ENCODE data around the gene STK32C.
"Not testable (repeated sequence)": the region's sequence is repeated elsewhere in the genome, so short reads cannot be mapped to it uniquely, and the experiment has no call there.

STK32C gene

DNA sequence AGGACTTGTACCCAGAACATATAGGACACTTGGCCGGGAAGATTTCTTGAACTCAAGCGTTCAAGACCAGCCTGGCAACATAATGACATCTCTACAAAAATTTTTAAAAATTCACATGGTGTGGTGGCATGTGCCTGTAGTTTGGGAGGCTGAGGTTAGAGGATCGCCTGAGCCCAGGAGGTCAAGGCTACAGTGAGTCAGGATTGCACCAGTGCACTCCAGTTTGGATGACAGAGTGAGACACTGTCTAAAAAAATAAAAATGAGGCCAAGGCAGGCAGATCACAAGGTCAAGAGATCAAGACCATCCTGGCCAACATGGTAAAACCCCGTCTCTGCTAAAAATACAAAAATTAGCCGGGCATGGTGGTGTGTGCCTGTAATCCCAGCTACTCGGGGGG, 9.7 kb upstream of the STK32C start:
- DNase-seq (ENCODE audit: low spot score), result not testable (repeated sequence)

DNA sequence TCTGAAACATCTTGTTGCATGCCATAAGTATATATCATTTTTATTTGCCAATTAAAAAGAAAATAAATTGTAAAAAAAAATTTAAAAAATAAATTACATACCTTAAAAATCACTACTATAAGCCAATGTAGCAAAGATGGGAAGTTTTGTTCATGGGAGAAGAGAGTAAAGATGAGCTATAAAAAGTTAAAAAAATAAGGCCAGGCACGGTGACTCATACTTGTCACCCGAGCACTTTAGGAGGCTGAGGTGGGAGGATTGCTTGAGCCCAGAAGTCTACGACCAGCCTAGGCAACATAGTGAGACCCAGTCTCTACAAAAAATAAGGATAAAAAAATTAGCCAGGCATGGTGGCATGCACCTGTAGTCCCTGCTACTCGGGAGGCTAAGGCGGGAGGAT, 8.4 kb upstream of the STK32C start:
- DNase-seq (ENCODE audit: low spot score), result no peak

DNA sequence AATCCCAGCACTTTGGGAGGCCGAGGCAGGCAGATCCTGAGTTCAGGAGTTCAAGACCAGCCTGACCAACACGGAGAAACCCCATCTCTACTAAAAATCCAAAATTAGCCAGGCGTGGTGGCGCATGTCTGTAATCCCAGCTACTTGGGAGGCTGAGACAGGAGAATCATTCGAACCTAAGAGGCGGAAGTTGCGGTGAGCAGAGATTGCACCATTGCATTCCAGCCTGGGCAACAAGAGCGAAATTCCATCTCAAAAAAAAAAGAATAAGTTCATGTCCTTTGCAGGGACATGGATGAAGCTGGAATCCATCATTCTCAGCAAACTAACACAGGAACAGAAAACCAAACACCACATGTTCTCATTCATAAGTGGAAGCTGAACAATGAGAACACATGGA, 7.1 kb upstream of the STK32C start:
- DNase-seq (ENCODE audit: low spot score), result not testable (repeated sequence)

DNA sequence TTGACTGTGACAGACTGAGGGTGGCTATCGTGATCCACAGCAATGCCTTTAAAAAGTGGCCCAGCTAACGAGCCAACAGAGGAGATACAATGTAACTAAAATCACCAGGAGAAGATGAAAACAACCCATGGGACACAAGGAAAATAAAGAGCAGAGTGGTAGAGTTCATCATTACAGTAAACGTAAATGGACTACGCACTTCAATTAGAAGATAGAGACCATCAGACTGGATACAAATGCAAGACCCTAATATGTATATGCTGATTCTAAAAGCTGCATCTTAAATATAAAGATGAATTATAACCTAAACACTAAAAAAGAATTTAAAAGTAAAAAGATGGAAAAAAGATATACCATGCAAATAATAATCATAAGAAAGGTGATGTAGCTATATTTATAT, 6.6 kb upstream of the STK32C start:
- no peak for DNase-seq (ENCODE audit: low spot score)

DNA sequence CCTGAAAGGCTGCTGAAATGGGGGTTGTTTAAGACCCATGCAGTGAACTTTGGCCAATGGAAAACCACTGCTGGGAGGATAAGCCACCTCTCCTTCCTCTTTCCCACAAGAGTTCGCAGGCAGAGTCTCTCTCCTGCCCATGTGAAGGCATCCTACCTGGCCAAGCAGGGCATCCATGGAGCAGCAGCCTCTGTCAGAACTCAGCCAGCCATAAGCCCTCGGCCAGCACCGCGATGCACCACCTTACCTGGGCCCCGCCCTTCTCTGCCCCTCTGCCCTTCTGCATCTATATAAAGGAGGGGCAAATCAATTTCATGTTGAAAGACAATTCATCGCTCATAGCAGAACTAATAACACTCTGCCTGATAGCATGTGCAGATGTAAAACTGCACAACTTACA, 6.1 kb upstream of the STK32C start:
- no peak for DNase-seq (ENCODE audit: low spot score)

DNA sequence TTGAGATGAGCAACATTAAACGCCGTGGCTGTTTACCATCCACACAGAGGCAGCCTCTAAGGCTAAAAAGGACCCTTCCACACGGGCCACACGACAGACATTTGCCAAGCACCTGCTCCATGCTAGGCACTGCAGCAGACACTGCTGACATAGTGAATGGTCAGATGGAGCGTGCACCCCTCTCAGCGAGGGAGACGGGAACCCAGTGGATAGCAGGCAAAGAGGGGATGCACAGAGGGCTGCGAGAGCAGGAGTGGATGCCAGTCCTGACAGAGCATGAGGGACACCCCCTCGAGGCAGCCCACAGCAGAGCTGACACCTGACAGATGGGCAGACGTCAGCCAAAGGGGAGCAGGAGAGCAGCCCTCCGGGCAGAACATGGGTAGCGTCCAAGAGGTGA, 5.6 kb upstream of the STK32C start:
- DNase-seq (ENCODE audit: low spot score), result no peak

DNA sequence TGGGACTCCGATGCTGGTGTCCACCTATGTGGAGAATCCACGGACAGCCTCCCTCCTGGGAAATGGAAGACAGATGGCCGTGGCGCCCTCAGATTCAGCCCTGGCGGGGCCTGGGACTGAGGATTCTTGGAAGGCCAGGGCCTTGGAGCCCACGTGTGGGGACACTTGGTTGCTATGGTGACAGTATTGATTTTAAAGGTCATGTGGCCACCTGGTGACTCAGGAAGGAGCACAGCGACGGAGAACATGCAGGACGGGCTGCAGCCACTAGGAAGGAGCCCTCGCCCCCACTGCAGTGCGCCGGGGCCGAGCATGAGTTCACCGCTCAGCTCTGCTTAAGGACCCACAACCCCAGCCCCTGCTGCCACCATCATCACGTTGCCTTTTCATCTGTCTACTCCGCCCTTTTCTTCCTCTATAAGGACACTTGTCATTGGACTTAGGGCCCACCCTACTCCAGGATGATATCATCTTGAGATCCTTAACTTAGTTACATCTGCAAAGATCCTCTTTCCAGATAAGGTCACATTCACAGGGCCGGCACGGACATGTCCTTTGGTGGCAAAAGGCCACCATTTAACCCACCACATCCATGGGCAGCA, 3.7 kb upstream of the STK32C start:
- no peak for DNase-seq (ENCODE audit: low spot score)

DNA sequence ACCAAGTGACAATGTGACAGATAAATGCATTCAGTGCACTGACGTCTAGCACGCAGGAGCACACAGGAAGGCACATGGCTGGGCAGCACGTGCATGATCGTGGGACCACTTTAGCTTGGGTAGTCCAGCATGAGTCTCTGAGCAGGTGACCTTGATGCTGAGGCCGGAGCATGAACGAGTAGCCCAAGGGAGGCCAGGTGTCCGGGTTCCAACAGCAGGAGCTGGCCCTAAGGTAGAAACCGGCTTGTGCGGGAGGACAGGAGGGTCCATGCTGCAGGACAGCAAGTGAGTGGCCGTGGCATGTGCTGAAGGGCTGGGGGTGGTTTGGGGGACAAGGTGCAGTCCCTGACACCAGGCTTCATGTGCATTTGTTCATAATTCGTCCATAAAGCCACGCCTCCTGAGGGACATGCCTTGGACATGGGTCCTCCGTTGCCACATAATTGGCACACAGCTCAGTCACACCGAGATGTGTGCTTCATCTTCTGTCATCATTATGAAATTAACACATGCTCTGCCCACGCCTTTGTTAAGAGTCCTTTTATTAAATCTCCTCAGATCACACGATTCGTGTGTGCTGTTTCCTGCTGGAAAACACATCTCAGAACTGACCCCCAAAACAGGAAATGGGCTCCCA, 3.1 kb upstream of the STK32C start:
- DNase-seq (ENCODE audit: low spot score), result no peak

DNA sequence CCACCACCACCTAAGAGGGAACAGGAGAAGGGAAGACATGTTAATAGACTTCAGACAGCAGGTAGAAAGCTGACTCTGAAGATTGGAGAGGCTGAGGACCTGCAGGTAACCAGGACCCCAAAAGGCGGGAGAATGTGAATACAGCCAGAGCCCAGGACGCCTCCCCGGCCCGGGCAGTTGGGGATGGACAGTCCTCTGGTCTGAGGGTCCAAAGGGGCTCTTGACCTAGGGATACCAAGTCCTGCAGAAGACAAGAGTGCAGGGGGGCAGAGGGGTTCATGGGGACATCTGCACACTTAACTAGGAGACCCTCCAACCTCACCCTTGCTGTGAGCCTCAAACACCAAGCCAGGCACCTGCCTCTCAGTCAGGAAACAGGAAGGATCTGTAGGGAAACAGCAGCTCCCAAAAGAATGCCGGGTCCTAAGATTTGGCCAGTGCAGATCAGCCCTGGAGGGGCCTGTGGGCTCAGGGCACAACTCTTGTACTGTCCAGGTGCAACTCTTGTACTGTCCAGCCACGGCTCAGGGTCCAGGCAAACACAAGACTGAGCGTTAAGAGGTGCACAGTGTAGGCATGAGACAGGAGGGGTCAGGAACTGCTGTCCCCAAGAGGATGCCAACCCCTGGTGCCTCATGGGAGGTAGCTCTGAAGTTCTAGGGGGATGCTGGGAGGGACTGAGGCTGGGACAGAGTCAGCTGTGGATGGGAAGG, 2.3 kb upstream of the STK32C start:
- no peak for DNase-seq (ENCODE audit: low spot score)

DNA sequence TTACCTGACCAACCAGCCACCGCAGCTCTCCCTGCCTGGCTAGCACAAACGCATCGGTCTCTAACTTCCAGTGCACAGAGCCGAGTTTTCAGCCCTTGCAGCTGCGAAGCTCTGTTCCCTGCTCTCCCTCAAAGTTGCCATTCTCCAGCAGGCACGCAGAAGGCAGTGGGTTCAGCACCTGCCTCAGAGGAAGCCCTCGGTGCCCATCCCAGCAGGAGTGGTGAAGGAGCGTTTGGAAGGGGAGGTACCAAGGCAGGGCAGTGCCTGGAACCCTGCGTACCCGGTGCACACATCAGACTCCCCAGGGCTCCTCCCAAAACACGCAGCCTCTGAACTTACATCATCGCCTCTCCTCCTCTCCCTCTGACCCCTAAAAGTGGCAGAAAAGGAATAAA, 1.7 kb upstream of the STK32C start:
- no peak for DNase-seq (ENCODE audit: low spot score)

DNA sequence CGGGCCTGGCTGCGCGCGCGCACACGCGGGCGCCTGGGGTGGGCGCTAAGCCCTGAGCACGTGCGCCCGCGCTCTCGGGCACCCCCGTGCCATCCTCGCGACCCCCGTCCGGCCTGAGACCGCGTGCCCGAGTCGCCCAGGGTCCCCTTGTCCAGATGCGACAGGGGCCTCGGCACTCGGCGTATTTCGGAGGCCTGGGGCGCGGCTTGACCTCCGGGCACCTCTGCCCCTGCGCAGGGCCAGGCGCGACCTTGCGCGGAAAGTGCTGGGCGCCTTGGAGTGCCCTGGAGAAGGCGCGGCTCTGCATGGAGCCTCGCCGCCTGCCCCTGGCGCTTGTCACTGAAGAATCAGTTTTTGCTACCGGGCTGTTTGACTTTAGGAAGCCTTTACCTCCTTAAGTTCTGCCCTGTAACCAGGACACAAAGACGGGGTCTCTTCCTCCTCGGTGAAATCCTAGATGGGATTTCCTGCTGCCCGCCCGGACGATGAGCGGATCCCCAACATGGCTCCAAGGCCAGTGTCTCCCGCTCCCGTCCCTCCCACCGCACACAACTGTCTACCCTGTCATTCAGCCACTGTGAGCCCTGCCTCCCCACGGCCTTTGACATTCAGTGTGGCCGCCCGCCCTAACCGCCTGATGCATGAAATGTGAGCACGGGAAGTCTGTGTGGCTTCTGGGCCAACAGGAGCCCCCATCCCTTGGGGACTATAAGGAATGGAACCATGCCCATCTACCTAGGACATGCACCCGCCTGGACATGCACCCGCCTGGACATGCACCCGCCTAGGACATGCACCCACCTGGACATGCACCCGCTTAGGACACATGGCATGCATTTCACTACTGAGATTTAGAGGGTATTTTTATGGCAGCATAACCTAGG, 1.1 kb upstream of the STK32C start:
- DNase-seq (ENCODE audit: low spot score), result no peak

DNA sequence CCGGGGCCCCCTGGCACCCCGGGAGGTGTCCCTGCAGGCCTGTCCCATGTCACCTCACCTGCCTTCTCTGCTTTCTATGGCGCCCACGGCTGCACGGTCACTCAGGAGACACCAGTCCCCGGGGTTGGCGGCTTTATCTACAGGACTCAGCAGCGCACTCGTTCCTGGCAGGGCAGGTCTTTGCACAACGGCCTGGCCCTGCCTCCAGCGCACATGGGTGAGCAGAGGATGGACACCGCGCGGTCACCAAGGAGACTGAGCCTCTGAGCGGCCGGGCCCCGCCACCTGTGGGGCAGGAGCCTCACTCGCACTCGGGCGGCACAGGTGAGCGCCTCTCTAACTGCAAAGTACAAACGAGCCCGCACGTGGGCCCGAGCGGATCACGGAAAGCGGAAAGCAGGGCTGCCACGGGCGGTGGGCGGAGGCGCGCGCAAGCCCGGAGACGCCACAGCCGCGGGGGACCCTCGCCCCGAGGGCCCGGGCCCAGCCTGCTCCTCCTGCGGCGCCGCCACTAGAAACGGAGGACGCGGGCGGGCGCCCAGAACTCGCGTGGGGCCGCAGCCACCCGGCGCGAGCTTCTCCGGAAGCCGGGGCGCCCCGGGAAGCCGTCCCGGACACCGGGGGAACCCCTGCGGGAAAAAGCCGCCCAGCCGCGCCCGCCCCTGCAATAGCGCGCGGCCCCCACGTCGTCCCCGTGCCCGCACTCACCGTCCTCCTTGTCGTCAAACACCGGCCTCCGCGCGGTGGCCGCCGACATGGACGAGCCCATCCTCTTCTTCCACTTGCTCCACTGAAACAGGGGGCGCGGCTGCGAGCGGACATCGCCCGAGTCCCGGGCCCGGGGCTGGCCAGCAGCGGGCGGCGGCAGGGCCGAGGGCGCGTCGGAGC, 642 bp downstream of the STK32C start:
- DNase-seq (ENCODE audit: low spot score), result no peak

DNA sequence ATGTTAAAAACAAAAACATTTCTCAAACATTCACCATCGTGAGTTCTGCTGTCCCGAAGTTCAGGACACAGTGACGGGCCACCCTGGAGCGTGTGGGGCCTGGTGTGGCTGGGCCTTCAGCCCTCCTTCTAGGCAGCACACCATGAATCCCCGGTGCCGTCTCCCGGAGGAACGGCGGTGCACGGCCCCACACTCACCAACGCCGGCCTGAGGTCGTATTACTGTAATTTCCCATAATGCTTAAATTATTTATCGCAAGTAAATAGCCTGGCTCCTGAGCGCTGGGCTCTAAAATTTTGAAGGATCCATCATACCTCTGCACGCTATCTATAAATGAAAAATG, 1.4 kb downstream of the STK32C start:
- no peak for DNase-seq (ENCODE audit: low spot score)

DNA sequence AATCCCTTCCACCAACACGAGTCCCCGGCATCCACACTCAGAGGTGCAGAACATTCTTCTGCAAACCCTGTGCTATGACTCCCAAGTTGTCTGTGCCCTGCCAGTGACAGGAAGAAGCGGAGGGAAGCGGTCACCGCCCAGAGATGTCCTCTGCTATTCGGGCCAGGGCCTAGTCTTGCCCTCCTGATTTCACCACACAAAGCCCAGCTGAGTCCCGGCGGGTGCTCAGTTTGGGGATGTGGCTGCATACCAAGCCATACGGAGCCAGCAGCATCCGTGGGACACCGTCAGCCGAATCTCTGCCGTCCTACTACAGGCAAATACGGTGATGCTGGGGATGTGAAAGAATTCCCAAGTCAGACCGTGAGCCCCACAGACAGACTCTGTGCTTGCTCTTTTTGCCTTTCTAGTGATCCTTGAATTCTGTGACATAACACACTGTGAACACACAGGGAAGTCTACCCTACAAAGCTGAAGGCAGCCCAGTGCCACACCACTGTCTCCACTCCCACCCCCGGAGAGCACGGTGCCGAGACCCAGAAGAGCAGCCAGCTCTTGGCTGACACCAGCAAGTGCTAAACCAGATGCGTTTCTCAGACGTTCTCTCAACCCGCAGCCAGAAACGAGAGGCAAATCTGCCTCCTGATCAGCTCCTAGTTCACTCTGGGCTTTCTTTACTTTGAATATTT, 2.0 kb downstream of the STK32C start:
- no peak for DNase-seq (ENCODE audit: low spot score)

DNA sequence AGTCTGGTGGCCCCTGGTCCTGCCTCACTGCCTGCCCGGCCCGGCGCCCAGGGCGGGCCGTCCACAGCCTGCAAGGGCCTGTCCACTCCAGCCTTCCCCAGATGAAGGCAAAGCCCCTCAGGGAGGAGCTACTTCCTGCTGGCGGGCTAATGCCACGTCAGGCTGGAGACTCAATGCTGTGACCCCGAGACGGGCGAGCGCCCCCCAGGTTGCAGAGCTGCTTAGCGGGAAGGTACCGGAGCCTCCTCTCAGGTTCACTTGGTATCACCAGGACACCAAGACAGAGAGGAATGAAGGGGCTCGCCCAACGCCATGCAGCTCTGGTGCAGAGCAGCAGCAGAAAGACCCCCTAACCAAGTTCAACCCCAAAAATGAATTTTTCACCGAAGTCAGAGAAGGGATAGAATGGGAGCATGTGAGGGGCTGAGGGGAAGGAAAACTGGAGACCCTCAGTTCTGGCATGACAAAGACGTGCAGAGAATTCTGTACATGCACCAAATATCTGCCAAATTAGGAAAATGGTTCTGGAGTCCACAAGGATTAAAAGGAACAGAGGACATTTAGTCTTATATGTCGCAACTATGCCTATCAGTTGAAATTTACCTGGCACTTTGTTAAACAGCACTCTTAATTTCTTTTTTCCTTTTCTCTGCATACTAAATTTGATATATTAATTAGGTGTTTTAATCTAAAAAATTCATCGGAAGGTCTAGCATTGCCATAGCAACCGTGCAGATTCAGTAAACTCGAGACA, 2.8 kb downstream of the STK32C start:
- no peak for DNase-seq (ENCODE audit: low spot score)

DNA sequence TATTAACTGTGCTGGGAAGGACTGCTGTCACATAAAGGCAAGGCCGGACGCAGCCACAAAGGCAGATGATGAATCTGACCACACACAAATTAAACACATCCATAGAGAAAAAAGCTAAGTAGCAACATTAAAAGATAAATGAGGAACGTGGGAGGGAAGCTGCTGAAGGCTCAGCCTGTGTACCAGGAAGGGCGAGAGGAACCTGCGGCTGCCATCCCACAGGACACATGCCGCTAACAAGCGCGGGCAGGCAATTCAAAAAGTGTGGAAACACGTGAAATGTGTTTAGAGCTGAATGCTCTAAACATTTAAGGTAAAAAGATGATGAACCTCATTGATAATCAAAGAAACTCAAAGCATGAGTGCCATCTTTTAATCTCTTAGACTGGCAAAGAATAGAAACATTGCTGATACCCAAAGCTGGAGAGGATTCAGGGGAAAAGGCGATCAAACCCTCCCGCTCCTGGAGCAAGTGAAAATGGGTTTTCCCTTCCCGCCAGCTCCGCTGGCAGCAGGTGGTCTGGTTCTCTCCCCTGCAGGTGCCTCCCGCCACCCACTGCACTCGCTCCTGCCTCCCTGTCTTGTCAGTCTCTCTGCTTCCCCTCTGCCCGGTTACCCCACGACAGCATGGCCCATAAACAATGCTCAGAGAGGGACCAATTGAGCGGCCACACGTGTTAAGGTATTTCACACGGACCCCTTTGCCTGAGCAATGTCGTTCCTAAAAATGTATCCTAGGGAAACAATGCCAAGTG, 4.2 kb downstream of the STK32C start:
- DNase-seq (ENCODE audit: low spot score), result no peak

DNA sequence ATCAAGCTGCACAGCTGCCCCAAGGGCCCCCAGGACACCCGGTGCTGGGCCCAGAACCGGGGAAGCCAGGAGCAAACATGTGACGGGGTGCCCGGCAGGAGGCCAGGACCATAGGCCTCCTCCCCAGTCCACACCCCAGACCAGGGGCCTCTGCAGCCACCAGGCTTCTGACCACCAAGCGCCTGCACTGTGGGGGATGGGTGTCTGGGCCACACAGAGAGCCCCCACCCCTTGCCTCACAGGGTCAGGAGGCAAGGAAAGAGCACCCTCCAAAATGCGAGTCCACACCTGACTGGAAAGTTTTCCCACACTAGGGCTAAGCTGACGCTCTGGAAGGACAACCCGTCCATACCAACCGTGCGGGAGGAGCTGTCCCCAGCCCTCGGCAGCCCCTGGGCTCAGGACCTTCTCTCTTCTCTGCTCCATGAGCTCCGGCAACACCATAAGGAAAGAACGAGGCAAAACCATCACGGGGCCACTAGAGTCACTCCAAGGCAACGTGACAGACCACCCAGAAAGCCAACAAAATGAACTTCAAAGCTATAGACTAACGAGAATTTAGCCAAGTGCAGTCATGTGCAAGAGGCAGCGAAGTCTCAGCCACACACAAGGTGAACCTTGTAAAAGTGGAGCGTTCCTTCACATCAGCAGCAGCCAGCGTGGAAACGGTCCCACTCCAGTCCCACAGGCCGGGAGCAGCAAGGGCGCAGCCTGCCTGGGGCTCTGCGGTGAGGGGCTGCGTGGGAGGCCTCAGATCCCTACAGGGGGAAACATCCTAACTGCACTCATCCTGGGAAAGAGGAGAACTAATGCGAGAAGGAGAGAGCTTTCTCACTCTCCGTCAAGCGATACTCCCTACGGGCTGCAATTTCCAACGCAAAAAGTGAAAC, 5.1 kb downstream of the STK32C start:
- DNase-seq (ENCODE audit: low spot score), result no peak
